Mesenchymal stem cell (in vitro differentiated cells and primary cell): ENCODE data around the gene TDRD1.

ENCODE experiments used
- DNase-seq: peaks from one replicate; pipeline ENCODE4 v3.0.0-alpha.2; 2013
- H2AFZ ChIP-seq: one replicate; pipeline ENCODE4 v1.6.1; 2013; ENCODE audit warnings: low read depth, mild to moderate bottlenecking, control low read depth, inconsistent platforms, low read length, moderate library complexity
- H2AK5ac ChIP-seq: 2 replicates; pipeline ENCODE4 v1.6.1; 2013; ENCODE audit warnings: low read length, moderate library complexity, mild to moderate bottlenecking, inconsistent platforms; ENCODE audit not compliant: severe bottlenecking
- H2BK120ac ChIP-seq: one replicate; pipeline ENCODE4 v1.6.1; 2013; ENCODE audit warnings: low read depth, mild to moderate bottlenecking, inconsistent platforms, low read length, moderate library complexity
- H2BK12ac ChIP-seq, 2 experiments: one replicate each; pipeline ENCODE4 v1.6.1; 2013; ENCODE audit warnings: inconsistent platforms in 2 of 2, low read length in 2 of 2, mild to moderate bottlenecking in 2 of 2, moderate library complexity in 2 of 2, control low read depth in 1 of 2
- H2BK15ac ChIP-seq: one replicate; pipeline ENCODE4 v1.6.1; 2013; ENCODE audit warnings: mild to moderate bottlenecking, low read depth, inconsistent platforms; ENCODE audit not compliant: poor library complexity, severe bottlenecking
- H2BK5ac ChIP-seq: 2 replicates; pipeline ENCODE4 v1.6.1; 2013; ENCODE audit warnings: low read depth, mild to moderate bottlenecking, low read length, control low read depth, inconsistent platforms; ENCODE audit not compliant: poor library complexity, severe bottlenecking
- H3K14ac ChIP-seq, 2 experiments: one replicate each; pipeline ENCODE4 v1.6.1; 2013; ENCODE audit warnings: inconsistent platforms in 2 of 2, low read length in 2 of 2, control low read depth in 1 of 2, mild to moderate bottlenecking in 1 of 2, moderate library complexity in 1 of 2
- H3K18ac ChIP-seq, 2 experiments: one replicate each; pipeline ENCODE4 v1.6.1; 2013; ENCODE audit warnings: inconsistent platforms in 2 of 2, low read length in 2 of 2, control low read depth in 1 of 2, low read depth in 1 of 2, mild to moderate bottlenecking in 1 of 2
- H3K23ac ChIP-seq, 2 experiments: one replicate each; pipeline ENCODE4 v1.6.1; 2013; ENCODE audit warnings: inconsistent platforms in 2 of 2, low read length in 2 of 2, mild to moderate bottlenecking in 2 of 2, moderate library complexity in 2 of 2, control low read depth in 1 of 2
- H3K27ac ChIP-seq: 2 replicates; pipeline ENCODE4 v1.5.1; 2013; ENCODE audit warnings: mild to moderate bottlenecking, moderate library complexity, low read length, control low read depth, inconsistent platforms; ENCODE audit not compliant: poor library complexity, severe bottlenecking
- H3K27me3 ChIP-seq, 2 experiments: 2 replicates each; pipeline versions ENCODE4 v1.6.1 to v1.7.0; 2013; ENCODE audit warnings: low read length in 2 of 2, mild to moderate bottlenecking in 2 of 2, moderate library complexity in 2 of 2, control low read depth in 1 of 2, inconsistent platforms in 1 of 2; ENCODE audit not compliant: control insufficient read depth in 1 of 2, insufficient read depth in 1 of 2
- H3K36me3 ChIP-seq, 2 experiments: 2 replicates each; pipeline versions ENCODE4 v1.6.1 to v1.7.0; 2013; ENCODE audit warnings: low read length in 2 of 2, control low read depth in 1 of 2, inconsistent platforms in 1 of 2, low read depth in 1 of 2, mild to moderate bottlenecking in 1 of 2; ENCODE audit not compliant: insufficient read depth in 2 of 2, control insufficient read depth in 1 of 2
- H3K4ac ChIP-seq, 2 experiments: one replicate each; pipeline ENCODE4 v1.6.1; 2013; ENCODE audit warnings: inconsistent platforms in 2 of 2, low read length in 2 of 2, mild to moderate bottlenecking in 2 of 2, moderate library complexity in 2 of 2, control low read depth in 1 of 2, low read depth in 1 of 2
- H3K4me1 ChIP-seq: 2 replicates; pipeline ENCODE4 v1.6.1; 2013; ENCODE audit warnings: low read depth, low read length, control low read depth; ENCODE audit not compliant: control insufficient read depth, insufficient read depth
- H3K4me2 ChIP-seq: 2 replicates; pipeline ENCODE4 v1.6.1; 2013; ENCODE audit warnings: low read length, mild to moderate bottlenecking, inconsistent platforms; ENCODE audit not compliant: poor library complexity, severe bottlenecking
- H3K4me3 ChIP-seq, 2 experiments: 2 replicates each; pipeline versions ENCODE4 v1.5.1 to v1.7.0; 2013; ENCODE audit warnings: low read length in 2 of 2, mild to moderate bottlenecking in 2 of 2, control low read depth in 1 of 2, low read depth in 1 of 2; ENCODE audit not compliant: insufficient read depth in 1 of 2
- H3K79me1 ChIP-seq: replicated peaks from 2 replicates; pipeline ENCODE4 v1.6.1; 2013; ENCODE audit warnings: mild to moderate bottlenecking, control low read depth, low read length, inconsistent platforms; ENCODE audit not compliant: poor library complexity, severe bottlenecking
- H3K9ac ChIP-seq: 2 replicates; pipeline ENCODE4 v1.7.0; 2013; ENCODE audit warnings: mild to moderate bottlenecking, low read length, moderate library complexity
- H3K9me3 ChIP-seq: 2 replicates; pipeline ENCODE4 v1.7.0; 2013; ENCODE audit warnings: mild to moderate bottlenecking, low read length; ENCODE audit not compliant: control insufficient read depth
- H4K8ac ChIP-seq: one replicate; pipeline ENCODE4 v1.6.1; 2013; ENCODE audit warnings: inconsistent platforms, mild to moderate bottlenecking, low read length, moderate library complexity
- H4K91ac ChIP-seq: one replicate; pipeline ENCODE4 v1.6.1; 2013; ENCODE audit warnings: mild to moderate bottlenecking, low read length, inconsistent platforms
- WGBS: methylation state at CpG from one replicate; pipeline ENCODE4 v1.1.7; 2013; ENCODE audit warnings: mixed read lengths; 5-methylcytosine and 5-hydroxymethylcytosine counted together

Gene TDRD1

GRCh38 chr10:114179747-114180146 is 594 bp downstream of the TDRD1 start:
- Histone ChIP-seq H4K8ac (no peak overlapping the region), H2AK5ac (no peak overlapping the region), H3K27ac (no peak overlapping the region), H3K4me1 (peaks cover 2% of the 10 kb centered on the region), H3K9me3 (no peaks in the 10 kb centered on the region), H2BK120ac (no peak overlapping the region), H2BK5ac (no peak overlapping the region), H4K91ac (no peak overlapping the region), H3K14ac (no peak overlapping the region), H3K23ac (no peak overlapping the region), H3K79me1 (no peaks in the 10 kb centered on the region), H2AFZ (no peak overlapping the region), H3K4me2 (no peak overlapping the region), H2BK15ac (no peak overlapping the region), H3K4me3 (no peak overlapping the region), H3K27me3 (no peaks in the 10 kb centered on the region), H3K36me3 (no peaks in the 10 kb centered on the region), H3K4ac (no peak overlapping the region), H3K18ac (no peak overlapping the region), H3K9ac (no peak overlapping the region), H2BK12ac (no peak overlapping the region)
- no peak for DNase-seq
- 76% methylated on average over 6 of the region's 8 CpGs for WGBS

GRCh38 chr10:114180937-114181336 is 1.8 kb downstream of the TDRD1 start:
- Histone ChIP-seq H2AFZ (no peak overlapping the region), H3K27ac (no peak overlapping the region), H3K4ac (no peak overlapping the region), H3K4me1 (peaks cover 2% of the 10 kb centered on the region), H2BK5ac (no peak overlapping the region), H4K8ac (no peak overlapping the region), H4K91ac (no peak overlapping the region), H3K27me3 (no peaks in the 10 kb centered on the region), H2AK5ac (no peak overlapping the region), H3K18ac (no peak overlapping the region), H3K9ac (no peak overlapping the region), H2BK120ac (no peak overlapping the region), H2BK12ac (no peak overlapping the region), H3K36me3 (no peaks in the 10 kb centered on the region), H3K23ac (no peak overlapping the region), H3K79me1 (no peaks in the 10 kb centered on the region), H3K9me3 (no peaks in the 10 kb centered on the region), H2BK15ac (no peak overlapping the region), H3K4me3 (no peak overlapping the region), H3K14ac (no peak overlapping the region), H3K4me2 (no peak overlapping the region)
- 100% methylated on average over 1 of the region's 3 CpGs for WGBS
- DNase-seq, result no peak

GRCh38 chr10:114181971-114182370 is 2.8 kb downstream of the TDRD1 start:
- no peak overlapping the region for H4K8ac ChIP-seq
- H3K27ac ChIP-seq, result no peak overlapping the region
- H2BK5ac ChIP-seq, result no peak overlapping the region
- no peak overlapping the region for H2BK15ac ChIP-seq
- no peak overlapping the region for H3K23ac ChIP-seq
- no peak overlapping the region for H3K18ac ChIP-seq
- H2AFZ ChIP-seq, result no peak overlapping the region
- H3K4ac ChIP-seq, result no peak overlapping the region
- no peak overlapping the region for H3K4me2 ChIP-seq
- no peak overlapping the region for H2AK5ac ChIP-seq
- DNase-seq, result no peak
- H2BK120ac ChIP-seq, result no peak overlapping the region
- H2BK12ac ChIP-seq, result no peak overlapping the region
- no peak overlapping the region for H3K9ac ChIP-seq
- no peak overlapping the region for H4K91ac ChIP-seq
- no peaks in the 10 kb centered on the region for H3K79me1 ChIP-seq
- no peak overlapping the region for H3K14ac ChIP-seq
- H3K36me3 ChIP-seq, result no peaks in the 10 kb centered on the region
- H3K4me1 ChIP-seq, result peaks cover 2% of the 10 kb centered on the region
- no peaks in the 10 kb centered on the region for H3K27me3 ChIP-seq
- no peaks in the 10 kb centered on the region for H3K9me3 ChIP-seq
- WGBS, result 81% methylated on average over 5 of the region's 5 CpGs
- H3K4me3 ChIP-seq, result no peak overlapping the region

- H3K14ac ChIP-seq, result no peak overlapping the region
- DNase-seq, result no peak
- H3K9ac ChIP-seq, result no peak overlapping the region
- H3K79me1 ChIP-seq, result no peaks in the 10 kb centered on the region
- peaks cover 0 to 4% of the 10 kb centered on the region in 2 experiments for H3K27me3 ChIP-seq
- H2BK120ac ChIP-seq, result no peak overlapping the region
- no peak overlapping the region for H4K8ac ChIP-seq
- H2BK5ac ChIP-seq, result no peak overlapping the region
- H2AFZ ChIP-seq, result no peak overlapping the region
- no peak overlapping the region for H2AK5ac ChIP-seq
- H3K27ac ChIP-seq, result no peak overlapping the region
- H3K4me1 ChIP-seq, result peaks cover 2% of the 10 kb centered on the region
- H3K9me3 ChIP-seq, result no peaks in the 10 kb centered on the region
- H3K23ac ChIP-seq, result no peak overlapping the region
- no peak overlapping the region for H4K91ac ChIP-seq
- WGBS, result 86% methylated on average over 7 of the region's 9 CpGs
- no peaks in the 10 kb centered on the region for H3K36me3 ChIP-seq
- H2BK12ac ChIP-seq, result no peak overlapping the region
- no peak overlapping the region for H3K4me2 ChIP-seq
- H2BK15ac ChIP-seq, result no peak overlapping the region
- H3K4me3 ChIP-seq, result no peak overlapping the region
- no peak overlapping the region for H3K18ac ChIP-seq
- no peak overlapping the region for H3K4ac ChIP-seq
Measured at GRCh38 chr10:114183563-114183962, 4.4 kb downstream of the TDRD1 start.
